ENCODE data around the gene SCRT2.

Gene SCRT2

GRCh38 chr20:717832-718231 is 42.2 kb upstream of the SCRT2 start:
- no peak for TF ChIP-seq CTCF (IDR thresholded peaks at IDR 0.05)
- TF ChIP-seq ZFX (IDR thresholded peaks at IDR 0.05; ENCODE audit: borderline replicate concordance): no peak
- no peak overlapping the region for H3K27ac ChIP-seq

GRCh38 chr20:717271-717670 is 41.7 kb upstream of the SCRT2 start:
- no peak overlapping the region for H3K27ac ChIP-seq
- no peak for TF ChIP-seq CTCF (IDR thresholded peaks at IDR 0.05)
- no peak for TF ChIP-seq ZFX (IDR thresholded peaks at IDR 0.05; ENCODE audit: borderline replicate concordance)

GRCh38 chr20:714453-714852 is 38.9 kb upstream of the SCRT2 start:
- H3K27ac ChIP-seq: no peak overlapping the region
- no peak for TF ChIP-seq ZFX (IDR thresholded peaks at IDR 0.05; ENCODE audit: borderline replicate concordance)
- TF ChIP-seq CTCF (IDR thresholded peaks at IDR 0.05): no peak

GRCh38 chr20:711576-711975 is 36.0 kb upstream of the SCRT2 start:
- H3K27ac ChIP-seq: no peak overlapping the region
- no peak for TF ChIP-seq ZFX (IDR thresholded peaks at IDR 0.05; ENCODE audit: borderline replicate concordance)

- TF ChIP-seq ZFX (IDR thresholded peaks at IDR 0.05; ENCODE audit: borderline replicate concordance): no peak
- TF ChIP-seq CTCF (IDR thresholded peaks at IDR 0.05): no peak
- no peak overlapping the region for H3K27ac ChIP-seq
Observed at GRCh38 chr20:710780-711450, 35.3 kb upstream of the SCRT2 start.

GRCh38 chr20:709991-710779 is 34.6 kb upstream of the SCRT2 start:
- TF ChIP-seq CTCF (IDR thresholded peaks at IDR 0.05) (no peak), ZFX (IDR thresholded peaks at IDR 0.05; ENCODE audit: borderline replicate concordance) (no peak)
- H3K27ac ChIP-seq: no peak overlapping the region

GRCh38 chr20:709423-709822 is 33.8 kb upstream of the SCRT2 start:
- H3K27ac ChIP-seq: no peak overlapping the region
- TF ChIP-seq ZFX (IDR thresholded peaks at IDR 0.05; ENCODE audit: borderline replicate concordance) (no peak), CTCF (IDR thresholded peaks at IDR 0.05) (no peak)

Measured in 22Rv1 (cell line).